ENCODE data around the gene NVL. TPM values are rescaled to one million over a fixed set of nuclear protein-coding genes. Genes with fewer than 3 reads are reported as not detected.
A peak's percentile ranks its signal among the peaks of the same experiment; 100 is the strongest.

Gene NVL
- polyA plus RNA-seq, 1 experiment: 13.2 TPM

GRCh38 chr1:224282140-224282539, 47.8 kb downstream of the NVL start:
- Histone ChIP-seq H3K27me3 (ENCODE audit: control insufficient read depth, insufficient read depth, low read length) (no peaks in the 10 kb centered on the region), H3K4me3 (ENCODE audit: low read depth, low read length) (no peak overlapping the region), H3K36me3 (ENCODE audit: control insufficient read depth, insufficient read depth, low read length) (0 out of 2 replicates have a peak, but pooled peaks cover 2% of the 10 kb centered on the region)
- no peak for DNase-seq (ENCODE audit: low read depth)
- TF ChIP-seq, protein P1, sequence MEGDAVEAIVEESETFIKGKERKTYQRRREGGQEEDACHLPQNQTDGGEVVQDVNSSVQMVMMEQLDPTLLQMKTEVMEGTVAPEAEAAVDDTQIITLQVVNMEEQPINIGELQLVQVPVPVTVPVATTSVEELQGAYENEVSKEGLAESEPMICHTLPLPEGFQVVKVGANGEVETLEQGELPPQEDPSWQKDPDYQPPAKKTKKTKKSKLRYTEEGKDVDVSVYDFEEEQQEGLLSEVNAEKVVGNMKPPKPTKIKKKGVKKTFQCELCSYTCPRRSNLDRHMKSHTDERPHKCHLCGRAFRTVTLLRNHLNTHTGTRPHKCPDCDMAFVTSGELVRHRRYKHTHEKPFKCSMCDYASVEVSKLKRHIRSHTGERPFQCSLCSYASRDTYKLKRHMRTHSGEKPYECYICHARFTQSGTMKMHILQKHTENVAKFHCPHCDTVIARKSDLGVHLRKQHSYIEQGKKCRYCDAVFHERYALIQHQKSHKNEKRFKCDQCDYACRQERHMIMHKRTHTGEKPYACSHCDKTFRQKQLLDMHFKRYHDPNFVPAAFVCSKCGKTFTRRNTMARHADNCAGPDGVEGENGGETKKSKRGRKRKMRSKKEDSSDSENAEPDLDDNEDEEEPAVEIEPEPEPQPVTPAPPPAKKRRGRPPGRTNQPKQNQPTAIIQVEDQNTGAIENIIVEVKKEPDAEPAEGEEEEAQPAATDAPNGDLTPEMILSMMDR (IDR thresholded peaks at IDR 0.05; ENCODE audit: insufficient read depth, low read depth, low read length): no peak
- CTCF ChIA-PET: interaction anchor here (0.9 to 1.5 kb wide), 2 partner anchors 15 to 20 kb away, joined by 3 read pairs; no protein-coding TSS in a partner anchor
- POLR2A ChIA-PET: no interaction called here

DNA sequence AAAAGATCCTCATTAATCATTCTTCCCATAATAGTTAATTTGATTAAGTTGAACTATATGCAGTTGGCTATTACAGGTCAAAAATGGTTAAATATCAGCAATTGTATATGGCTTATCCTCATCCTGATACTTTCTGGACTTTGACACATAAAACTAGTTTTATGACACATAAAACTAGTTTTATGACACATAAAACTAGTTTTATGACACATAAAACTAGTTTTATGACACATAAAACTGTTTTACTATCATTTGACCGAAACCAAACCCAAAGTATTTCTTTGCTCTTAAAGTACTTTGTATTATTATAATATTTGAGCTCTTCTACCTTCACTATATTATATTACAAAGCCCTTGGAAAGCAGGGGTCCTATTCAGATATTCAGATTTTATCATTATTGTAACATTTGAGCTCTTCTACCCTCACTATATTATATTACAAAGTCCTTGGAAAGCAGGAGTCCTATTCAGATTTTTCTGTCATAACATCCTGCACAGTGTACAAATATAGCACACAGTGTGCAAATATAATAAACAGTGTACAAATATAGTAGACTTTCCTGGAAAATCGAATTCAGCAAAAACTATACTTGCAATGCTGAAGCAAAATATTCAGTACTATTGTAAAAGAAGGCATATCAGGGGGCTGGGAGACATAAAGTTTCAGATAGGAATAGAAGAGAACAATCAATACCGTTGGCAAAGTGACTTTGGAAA, 53.0 kb downstream of the NVL start:
- no peak for DNase-seq (ENCODE audit: low read depth)
- no peak overlapping the region for H3K4me3 ChIP-seq (ENCODE audit: low read depth, low read length)
- TF ChIP-seq, protein P1 (IDR thresholded peaks at IDR 0.05; ENCODE audit: insufficient read depth, low read depth, low read length): no peak

DNA sequence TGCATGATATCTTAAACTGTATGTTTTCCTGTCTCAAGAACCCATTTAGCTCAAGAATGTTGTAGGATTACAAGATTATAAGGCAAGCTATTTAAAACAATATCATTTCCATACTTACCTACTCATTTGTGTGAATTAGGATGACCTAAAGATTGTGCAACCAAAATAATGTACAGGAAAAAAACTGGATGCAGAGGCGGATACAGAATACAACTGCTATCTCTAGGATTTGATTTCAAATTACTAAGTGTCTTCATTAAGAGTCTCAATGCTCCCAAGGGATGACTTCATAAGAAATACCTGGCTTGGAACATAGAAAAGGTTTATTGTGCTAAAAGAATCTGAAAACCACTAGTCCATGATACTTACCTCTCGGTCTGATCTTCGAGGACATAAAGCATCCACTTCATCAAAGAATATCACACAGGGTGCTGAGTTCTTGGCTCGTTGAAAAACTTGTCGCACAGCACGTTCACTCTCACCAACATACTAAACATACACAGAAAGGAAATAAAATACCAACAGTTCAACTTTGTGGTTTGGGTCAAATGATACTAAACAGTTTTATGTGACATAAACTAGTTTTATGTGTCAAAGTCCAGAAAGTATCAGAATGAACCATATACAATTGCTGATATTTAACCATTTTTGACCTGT, 54.9 kb downstream of the NVL start:
- TF ChIP-seq, protein P1 (IDR thresholded peaks at IDR 0.05; ENCODE audit: insufficient read depth, low read depth, low read length): no peak
- H3K27me3 ChIP-seq (ENCODE audit: control insufficient read depth, insufficient read depth, low read length): no peaks in the 10 kb centered on the region
- DNase-seq (ENCODE audit: low read depth): no peak
- CTCF ChIA-PET: no interaction called here
- POLR2A ChIA-PET: no interaction called here
- no peak overlapping the region for H3K4me3 ChIP-seq (ENCODE audit: low read depth, low read length)
- H3K36me3 ChIP-seq (ENCODE audit: control insufficient read depth, insufficient read depth, low read length): no peaks in the 10 kb centered on the region; the same call in 1 of the 2 replicates

More for the DNA sequence above, 53.0 kb downstream of the NVL start:
- Histone ChIP-seq H3K36me3 (ENCODE audit: control insufficient read depth, insufficient read depth, low read length) (no peaks in the 10 kb centered on the region), H3K27me3 (ENCODE audit: control insufficient read depth, insufficient read depth, low read length) (no peaks in the 10 kb centered on the region)
- POLR2A ChIA-PET: no interaction called here
- CTCF ChIA-PET: interaction anchor here (0.6 to 0.8 kb wide), 2 partner anchors 21 to 94 kb away, joined by 3 to 4 read pairs; partner anchors contain the start of gene DEGS1

GRCh38 chr1:224273641-224274040, 56.3 kb downstream of the NVL start:
- Histone ChIP-seq H3K4me3 (ENCODE audit: low read depth, low read length) (no peak overlapping the region), H3K36me3 (ENCODE audit: control insufficient read depth, insufficient read depth, low read length) (peaks cover 3% of the 10 kb centered on the region), H3K27me3 (ENCODE audit: control insufficient read depth, insufficient read depth, low read length) (no peaks in the 10 kb centered on the region)
- CTCF ChIA-PET: no interaction called here
- TF ChIP-seq, protein P1 (IDR thresholded peaks at IDR 0.05; ENCODE audit: insufficient read depth, low read depth, low read length): no peak
- POLR2A ChIA-PET: no interaction called here
- peak; percentile 16 for DNase-seq (ENCODE audit: low read depth)

DNA sequence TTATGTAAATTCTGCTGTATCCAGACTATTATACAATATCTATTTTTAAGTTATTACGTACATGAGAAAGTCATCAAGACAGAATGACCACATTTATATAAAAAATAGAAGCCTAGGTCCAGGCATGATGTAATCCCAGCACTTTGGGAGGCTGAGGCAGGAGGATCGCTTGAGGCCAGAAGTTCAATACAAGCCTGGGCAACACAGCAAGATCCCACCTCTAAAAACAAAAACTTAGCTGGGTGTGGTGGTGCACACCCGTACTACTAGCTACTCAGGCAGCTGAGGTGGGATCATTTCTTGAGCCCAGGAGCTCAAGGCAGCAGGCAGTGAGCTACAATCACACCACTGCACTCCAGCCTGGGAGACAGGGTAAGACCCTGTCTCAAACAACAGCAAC, 58.9 kb downstream of the NVL start:
- Histone ChIP-seq H3K36me3 (ENCODE audit: control insufficient read depth, insufficient read depth, low read length) (peaks cover 5% of the 10 kb centered on the region), H3K4me3 (ENCODE audit: low read depth, low read length) (no peak overlapping the region), H3K27me3 (ENCODE audit: control insufficient read depth, insufficient read depth, low read length) (no peaks in the 10 kb centered on the region)
- ChIA-PET CTCF (no interaction called here), POLR2A (no interaction called here)
- TF ChIP-seq, protein P1 (IDR thresholded peaks at IDR 0.05; ENCODE audit: insufficient read depth, low read depth, low read length): no peak
- DNase-seq (ENCODE audit: low read depth): no peak
